Measurements from ENCODE around the gene SVOP. TPM values are rescaled to one million over a fixed set of nuclear protein-coding genes. Genes with fewer than 3 reads are reported as not detected.

SVOP gene
- total and polyA plus RNA-seq, 4 donors: 0.10 TPM; not detected in 3

DNA sequence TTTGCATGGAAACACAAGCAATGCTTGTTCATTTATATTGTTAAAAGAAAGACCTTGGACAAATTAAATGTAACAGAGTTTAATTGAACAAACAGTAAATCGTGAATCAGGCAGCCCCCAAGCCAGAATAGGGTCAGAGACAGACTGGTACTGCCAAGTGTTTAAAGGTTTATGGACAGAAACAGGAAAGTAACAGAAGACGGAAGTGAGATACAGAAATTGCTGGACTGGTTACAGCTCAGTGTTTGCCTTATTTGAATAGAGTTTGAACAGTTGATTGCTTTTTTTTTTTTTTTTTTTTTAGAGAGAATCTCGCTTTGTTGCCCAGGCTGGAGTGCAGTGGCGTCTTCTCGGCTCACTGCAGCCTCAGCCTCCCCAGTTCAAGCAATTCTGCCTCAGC lies 90.7 kb downstream of the SVOP start:
- peak overlapping the region; percentile 31 to 50 for H3K27ac ChIP-seq (ENCODE audit: low read depth in 1 of 2, low read length in 2 of 2)
- H3K9me3 ChIP-seq (ENCODE audit: control insufficient read depth in 4 of 4, low read length in 3 of 4): no peaks in the 10 kb centered on the region
- no peak overlapping the region for H3K4me3 ChIP-seq (ENCODE audit: low read depth in 1 of 3, low read length in 3 of 3)
- peaks cover 0 to 4% (median 1%) of the 10 kb centered on the region in 4 donors for H3K4me1 ChIP-seq (ENCODE audit: control insufficient read depth in 4 of 4, insufficient read depth in 4 of 4, low read length in 3 of 4)
- WGBS: 13% methylated on average over 5 of the region's 5 CpGs
- no peak for TF ChIP-seq MAX (IDR thresholded peaks at IDR 0.05)
- no peak for TF ChIP-seq EGR1 (IDR thresholded peaks at IDR 0.05; ENCODE audit: low read depth in 2 of 2)
- no peak for TF ChIP-seq YY1 (IDR thresholded peaks at IDR 0.05)
- no peak for TF ChIP-seq NR2F2 (IDR thresholded peaks at IDR 0.05)
- no peak for TF ChIP-seq GABPA (IDR thresholded peaks at IDR 0.05 in 1 of 2, conservative IDR thresholded peaks at IDR 0.05 in 1 of 2)
- no peak for TF ChIP-seq RXRA (IDR thresholded peaks at IDR 0.05)
- no peak for TF ChIP-seq SP1 (IDR thresholded peaks at IDR 0.05)
- TF ChIP-seq JUND (IDR thresholded peaks at IDR 0.05): no peak
- TF ChIP-seq RAD21 (IDR thresholded peaks at IDR 0.05): peak in 1 of 2 donors; percentile 5
- TF ChIP-seq HNF4A (conservative IDR thresholded peaks at IDR 0.05): peak in 1 of 2 donors; percentile 11
- TF ChIP-seq, protein P1, sequence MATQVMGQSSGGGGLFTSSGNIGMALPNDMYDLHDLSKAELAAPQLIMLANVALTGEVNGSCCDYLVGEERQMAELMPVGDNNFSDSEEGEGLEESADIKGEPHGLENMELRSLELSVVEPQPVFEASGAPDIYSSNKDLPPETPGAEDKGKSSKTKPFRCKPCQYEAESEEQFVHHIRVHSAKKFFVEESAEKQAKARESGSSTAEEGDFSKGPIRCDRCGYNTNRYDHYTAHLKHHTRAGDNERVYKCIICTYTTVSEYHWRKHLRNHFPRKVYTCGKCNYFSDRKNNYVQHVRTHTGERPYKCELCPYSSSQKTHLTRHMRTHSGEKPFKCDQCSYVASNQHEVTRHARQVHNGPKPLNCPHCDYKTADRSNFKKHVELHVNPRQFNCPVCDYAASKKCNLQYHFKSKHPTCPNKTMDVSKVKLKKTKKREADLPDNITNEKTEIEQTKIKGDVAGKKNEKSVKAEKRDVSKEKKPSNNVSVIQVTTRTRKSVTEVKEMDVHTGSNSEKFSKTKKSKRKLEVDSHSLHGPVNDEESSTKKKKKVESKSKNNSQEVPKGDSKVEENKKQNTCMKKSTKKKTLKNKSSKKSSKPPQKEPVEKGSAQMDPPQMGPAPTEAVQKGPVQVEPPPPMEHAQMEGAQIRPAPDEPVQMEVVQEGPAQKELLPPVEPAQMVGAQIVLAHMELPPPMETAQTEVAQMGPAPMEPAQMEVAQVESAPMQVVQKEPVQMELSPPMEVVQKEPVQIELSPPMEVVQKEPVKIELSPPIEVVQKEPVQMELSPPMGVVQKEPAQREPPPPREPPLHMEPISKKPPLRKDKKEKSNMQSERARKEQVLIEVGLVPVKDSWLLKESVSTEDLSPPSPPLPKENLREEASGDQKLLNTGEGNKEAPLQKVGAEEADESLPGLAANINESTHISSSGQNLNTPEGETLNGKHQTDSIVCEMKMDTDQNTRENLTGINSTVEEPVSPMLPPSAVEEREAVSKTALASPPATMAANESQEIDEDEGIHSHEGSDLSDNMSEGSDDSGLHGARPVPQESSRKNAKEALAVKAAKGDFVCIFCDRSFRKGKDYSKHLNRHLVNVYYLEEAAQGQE (IDR thresholded peaks at IDR 0.05): no peak
- TF ChIP-seq, protein P2, sequence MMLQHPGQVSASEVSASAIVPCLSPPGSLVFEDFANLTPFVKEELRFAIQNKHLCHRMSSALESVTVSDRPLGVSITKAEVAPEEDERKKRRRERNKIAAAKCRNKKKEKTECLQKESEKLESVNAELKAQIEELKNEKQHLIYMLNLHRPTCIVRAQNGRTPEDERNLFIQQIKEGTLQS (IDR thresholded peaks at IDR 0.05): no peak
- TF ChIP-seq FOXA1 (IDR thresholded peaks at IDR 0.05): no peak
- TF ChIP-seq ZBTB33 (IDR thresholded peaks at IDR 0.05): no peak
- no peak overlapping the region for H3K9ac ChIP-seq (ENCODE audit: low read depth in 1 of 2, low read length in 2 of 2)
- H3K36me3 ChIP-seq (ENCODE audit: control insufficient read depth in 4 of 4, insufficient read depth in 3 of 4, low read depth in 1 of 4, low read length in 3 of 4): no peaks in the 10 kb centered on the region
- DNase-seq (ENCODE audit: low spot score): no peak
- no peaks in the 10 kb centered on the region for H3K27me3 ChIP-seq (ENCODE audit: control insufficient read depth in 4 of 4, insufficient read depth in 4 of 4, low read length in 3 of 4)

DNA sequence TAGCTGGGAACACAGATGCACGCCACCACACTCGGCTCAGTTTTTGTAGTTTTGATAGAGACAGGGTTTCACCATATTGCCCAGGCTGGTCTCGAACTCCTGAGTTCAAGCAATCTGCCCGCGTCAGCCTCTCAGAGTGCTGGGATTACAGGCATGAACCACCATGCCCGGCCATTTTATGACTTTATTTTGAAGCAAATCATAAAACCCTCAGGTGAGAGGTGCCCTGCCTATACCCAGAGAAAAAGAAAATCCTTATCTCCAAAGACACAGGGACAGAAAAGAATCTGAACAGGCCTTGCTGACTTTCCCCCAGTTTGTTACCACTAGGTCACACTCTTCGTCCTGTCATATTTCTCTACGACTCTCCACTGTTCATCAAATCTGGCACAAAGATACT lies 92.2 kb downstream of the SVOP start:
- peaks cover 0 to 4% (median 1%) of the 10 kb centered on the region in 4 donors for H3K4me1 ChIP-seq (ENCODE audit: control insufficient read depth in 4 of 4, insufficient read depth in 4 of 4, low read length in 3 of 4)
- no peaks in the 10 kb centered on the region for H3K9me3 ChIP-seq (ENCODE audit: control insufficient read depth in 4 of 4, low read length in 3 of 4)
- no peak overlapping the region for H3K4me3 ChIP-seq (ENCODE audit: low read depth in 1 of 3, low read length in 3 of 3)
- H3K36me3 ChIP-seq (ENCODE audit: control insufficient read depth in 4 of 4, insufficient read depth in 3 of 4, low read depth in 1 of 4, low read length in 3 of 4): no peaks in the 10 kb centered on the region
- no peak overlapping the region for H3K9ac ChIP-seq (ENCODE audit: low read depth in 1 of 2, low read length in 2 of 2)
- no peak for DNase-seq (ENCODE audit: low spot score)
- no peaks in the 10 kb centered on the region for H3K27me3 ChIP-seq (ENCODE audit: control insufficient read depth in 4 of 4, insufficient read depth in 4 of 4, low read length in 3 of 4)
- TF ChIP-seq HNF4G (IDR thresholded peaks at IDR 0.05) (no peak), JUND (IDR thresholded peaks at IDR 0.05) (no peak), ZBTB33 (IDR thresholded peaks at IDR 0.05) (no peak), TAF1 (conservative IDR thresholded peaks at IDR 0.05) (no peak), EGR1 (IDR thresholded peaks at IDR 0.05; ENCODE audit: low read depth in 2 of 2) (no peak), RXRA (IDR thresholded peaks at IDR 0.05) (no peak), SP1 (IDR thresholded peaks at IDR 0.05) (no peak), MAX (IDR thresholded peaks at IDR 0.05) (no peak)
- TF ChIP-seq, protein P3, sequence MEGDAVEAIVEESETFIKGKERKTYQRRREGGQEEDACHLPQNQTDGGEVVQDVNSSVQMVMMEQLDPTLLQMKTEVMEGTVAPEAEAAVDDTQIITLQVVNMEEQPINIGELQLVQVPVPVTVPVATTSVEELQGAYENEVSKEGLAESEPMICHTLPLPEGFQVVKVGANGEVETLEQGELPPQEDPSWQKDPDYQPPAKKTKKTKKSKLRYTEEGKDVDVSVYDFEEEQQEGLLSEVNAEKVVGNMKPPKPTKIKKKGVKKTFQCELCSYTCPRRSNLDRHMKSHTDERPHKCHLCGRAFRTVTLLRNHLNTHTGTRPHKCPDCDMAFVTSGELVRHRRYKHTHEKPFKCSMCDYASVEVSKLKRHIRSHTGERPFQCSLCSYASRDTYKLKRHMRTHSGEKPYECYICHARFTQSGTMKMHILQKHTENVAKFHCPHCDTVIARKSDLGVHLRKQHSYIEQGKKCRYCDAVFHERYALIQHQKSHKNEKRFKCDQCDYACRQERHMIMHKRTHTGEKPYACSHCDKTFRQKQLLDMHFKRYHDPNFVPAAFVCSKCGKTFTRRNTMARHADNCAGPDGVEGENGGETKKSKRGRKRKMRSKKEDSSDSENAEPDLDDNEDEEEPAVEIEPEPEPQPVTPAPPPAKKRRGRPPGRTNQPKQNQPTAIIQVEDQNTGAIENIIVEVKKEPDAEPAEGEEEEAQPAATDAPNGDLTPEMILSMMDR (IDR thresholded peaks at IDR 0.05; ENCODE audit: low read depth, low read length, missing input control): no peak
- WGBS: 88% methylated on average over 8 of the region's 8 CpGs
- H3K27ac ChIP-seq (ENCODE audit: low read depth in 1 of 2, low read length in 2 of 2): no peak overlapping the region
